Measurements from ENCODE around the gene KLK11.

- TF ChIP-seq POLR2AphosphoS5 (IDR thresholded peaks at IDR 0.05; ENCODE audit: insufficient read depth in 1 of 2, low read depth in 1 of 2) (peak in 1 of 2 donors; percentile 70), CTCF (IDR thresholded peaks at IDR 0.05) (peak in 1 of 3 experiments; percentile 55)
Measured at GRCh38 chr19:51016798-51017683, 9.4 kb downstream of the KLK11 start.
